ENCODE measurements around the gene SLC22A7. TPM values are rescaled to one million over a fixed set of nuclear protein-coding genes. Genes with fewer than 3 reads are reported as not detected.

Gene SLC22A7
- total RNA-seq, 1 donor from 2014 or later: not detected

DNA sequence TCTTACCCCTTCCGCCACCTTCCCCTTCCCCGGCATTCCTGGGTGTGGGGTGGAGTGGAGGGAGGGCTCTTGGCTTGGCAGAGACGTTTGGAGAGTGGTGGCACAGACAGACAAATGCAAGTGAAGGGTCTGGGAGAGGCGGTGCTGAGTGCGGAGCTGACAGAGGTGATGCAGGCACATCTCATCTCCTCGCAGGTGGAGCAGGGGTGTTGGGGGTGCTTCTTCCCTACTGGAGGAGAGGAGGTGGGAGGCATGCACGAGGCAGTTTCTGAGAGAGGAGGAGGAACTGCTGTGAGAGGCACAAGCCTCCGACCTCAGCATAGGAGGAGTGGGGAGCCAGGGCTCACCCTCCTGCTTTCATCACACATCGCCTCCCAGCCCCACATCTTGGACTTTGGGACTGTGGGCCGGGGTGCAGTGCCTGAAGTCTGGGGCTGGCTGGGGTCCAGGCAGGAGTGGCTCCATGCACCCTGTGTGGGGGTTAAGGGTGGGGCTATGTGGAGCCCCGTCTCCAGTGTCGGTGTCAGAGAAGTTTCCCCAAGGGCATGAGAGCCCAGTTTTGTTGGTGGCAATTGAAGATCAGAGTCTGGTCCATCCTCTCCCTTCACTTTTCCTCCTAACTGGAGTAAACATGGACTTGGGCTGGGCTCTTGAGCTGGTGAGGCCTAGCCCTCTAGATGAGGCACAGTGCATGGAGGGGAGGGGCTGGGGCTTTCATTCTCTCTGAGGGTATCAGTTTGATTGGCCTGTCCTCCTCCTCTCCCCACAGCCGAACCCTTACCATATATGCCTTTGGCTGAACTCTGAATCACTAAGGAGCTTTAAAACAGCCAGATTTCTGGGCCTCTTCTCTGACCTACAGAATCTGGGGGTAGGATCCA is 20.2 kb upstream of the SLC22A7 start:
- DNase-seq (no peak), ATAC-seq (ENCODE audit: poor library complexity) (peak; percentile 10)
- intact Hi-C loops (cut with DNase I): no loop called here

DNA sequence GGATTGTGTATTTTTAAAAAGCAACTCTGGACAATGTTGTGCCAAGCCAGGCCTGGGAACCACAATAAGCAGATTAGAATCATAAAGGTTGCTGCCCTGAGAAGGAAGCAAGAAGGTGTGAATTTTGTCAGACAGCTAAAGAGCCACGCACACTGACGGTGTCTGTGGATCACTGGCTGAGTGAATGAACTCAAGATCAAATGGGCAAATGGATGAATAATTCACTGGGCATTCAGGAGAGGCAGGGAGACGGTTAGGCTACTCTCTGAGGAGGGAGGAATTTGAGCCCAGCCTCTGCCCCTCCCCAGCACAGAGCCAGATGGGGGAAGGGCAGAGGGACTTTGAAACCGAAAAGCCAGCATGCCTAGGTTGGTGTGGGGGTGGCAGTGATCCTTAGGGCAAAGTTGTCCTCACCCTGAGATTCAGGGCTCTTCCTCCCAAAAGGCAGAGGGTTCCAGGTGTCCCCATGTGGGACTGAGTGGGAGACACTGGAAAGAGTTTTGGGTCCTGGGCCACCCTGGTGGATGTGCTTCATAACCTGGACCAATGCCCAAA is 19.5 kb upstream of the SLC22A7 start:
- peak; percentile 13 for ATAC-seq (ENCODE audit: poor library complexity)
- no peak for DNase-seq
- intact Hi-C loops (cut with DNase I): no loop called here

DNA sequence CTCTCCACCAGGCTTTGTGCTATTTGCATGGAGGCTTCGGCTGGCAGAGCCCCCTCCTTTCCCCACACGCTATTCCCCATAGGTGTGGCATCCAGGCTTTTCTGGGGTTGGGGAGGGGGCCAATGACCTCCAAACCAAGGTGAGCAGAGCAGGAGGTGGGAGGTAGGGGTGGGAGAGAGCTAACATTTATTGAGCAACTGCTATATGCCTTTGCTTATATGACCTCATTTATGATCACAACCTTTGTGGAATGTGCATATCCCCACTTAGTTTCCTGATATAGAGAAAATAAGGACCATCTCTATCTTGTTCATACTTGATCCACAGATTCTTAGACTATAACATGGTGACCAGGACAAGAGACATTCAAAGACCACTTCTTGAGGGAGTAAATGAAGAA is 17.8 kb upstream of the SLC22A7 start:
- intact Hi-C loops (cut with DNase I): no loop called here
- ATAC-seq (ENCODE audit: poor library complexity): no peak
- no peak for DNase-seq

DNA sequence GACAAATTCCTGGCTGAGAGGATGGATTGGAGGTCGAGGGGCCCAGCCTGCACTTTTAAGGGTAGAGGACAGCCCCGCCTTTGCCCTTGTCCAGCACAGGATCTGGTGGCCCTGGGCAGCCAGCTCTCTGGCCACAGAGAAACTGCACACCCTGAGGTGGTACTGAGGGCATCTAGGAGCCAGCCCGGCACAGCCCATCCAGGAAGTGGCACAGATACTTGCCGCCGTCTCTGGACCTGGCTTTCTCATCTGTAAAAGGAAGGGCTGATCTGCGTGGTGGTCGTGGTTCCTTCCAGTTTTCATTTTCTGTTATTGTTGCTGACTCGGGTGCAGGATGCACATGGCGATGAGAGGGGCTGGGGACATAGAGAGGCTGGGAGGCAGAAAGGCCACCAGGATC is 16.0 kb upstream of the SLC22A7 start:
- DNase-seq (no peak), ATAC-seq (ENCODE audit: poor library complexity) (no peak)
- intact Hi-C loops (cut with DNase I): no loop called here

DNA sequence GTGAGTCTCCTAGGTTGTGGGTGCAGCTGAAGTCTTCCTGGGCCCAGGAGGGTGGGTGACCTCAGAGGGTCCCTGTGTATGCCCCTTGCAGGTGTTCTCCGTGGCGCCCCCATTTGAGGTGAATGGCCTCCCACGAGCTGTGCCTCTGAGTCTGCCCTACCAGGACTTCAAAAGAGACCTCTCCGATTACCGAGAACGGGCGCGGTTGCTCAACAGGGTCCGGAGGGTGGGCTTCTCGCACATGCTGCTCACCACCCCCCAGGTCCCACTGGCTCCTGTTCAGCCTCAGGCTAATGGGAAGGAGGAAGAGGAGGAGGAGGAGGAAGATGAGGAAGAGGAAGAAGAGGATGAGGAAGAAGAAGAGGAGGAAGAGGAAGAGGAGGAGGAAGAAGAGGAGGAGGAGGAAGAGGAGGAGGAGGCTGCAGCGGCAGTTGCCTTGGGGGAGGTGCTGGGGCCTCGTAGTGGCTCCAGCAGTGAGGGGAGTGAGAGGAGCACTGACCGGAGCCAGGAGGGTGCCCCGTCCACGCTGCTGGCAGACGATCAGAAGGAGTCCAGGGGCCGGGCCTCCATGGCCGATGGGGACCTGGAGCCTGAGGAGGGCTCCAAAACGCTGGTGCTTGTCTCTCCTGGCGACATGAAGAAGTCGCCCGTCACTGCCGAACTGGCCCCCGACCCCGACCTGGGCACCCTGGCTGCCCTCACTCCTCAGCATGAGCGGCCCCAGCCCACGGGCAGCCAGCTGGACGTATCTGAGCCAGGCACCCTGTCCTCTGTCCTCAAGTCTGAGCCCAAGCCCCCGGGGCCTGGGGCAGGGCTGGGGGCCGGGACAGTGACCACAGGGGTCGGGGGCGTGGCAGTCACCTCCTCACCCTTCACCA is 15.2 kb upstream of the SLC22A7 start:
- DNase-seq: no peak
- intact Hi-C loops (cut with DNase I): no loop called here
- ATAC-seq (ENCODE audit: poor library complexity): no peak

DNA sequence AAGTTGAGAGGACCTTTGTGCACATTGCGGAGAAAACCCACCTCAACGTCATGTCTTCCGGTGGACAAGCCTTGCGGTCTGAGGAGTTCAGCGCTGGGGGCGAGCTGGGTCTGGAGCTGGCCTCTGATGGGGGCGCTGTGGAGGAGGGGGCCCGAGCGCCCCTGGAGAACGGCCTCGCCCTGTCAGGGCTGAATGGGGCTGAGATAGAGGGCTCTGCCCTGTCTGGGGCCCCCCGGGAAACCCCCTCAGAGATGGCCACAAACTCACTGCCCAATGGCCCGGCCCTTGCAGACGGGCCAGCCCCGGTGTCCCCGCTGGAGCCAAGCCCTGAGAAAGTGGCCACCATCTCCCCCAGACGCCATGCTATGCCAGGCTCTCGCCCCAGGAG is 14.6 kb upstream of the SLC22A7 start:
- DNase-seq (no peak), ATAC-seq (ENCODE audit: poor library complexity) (no peak)
- intact Hi-C loops (cut with DNase I): no loop called here

DNA sequence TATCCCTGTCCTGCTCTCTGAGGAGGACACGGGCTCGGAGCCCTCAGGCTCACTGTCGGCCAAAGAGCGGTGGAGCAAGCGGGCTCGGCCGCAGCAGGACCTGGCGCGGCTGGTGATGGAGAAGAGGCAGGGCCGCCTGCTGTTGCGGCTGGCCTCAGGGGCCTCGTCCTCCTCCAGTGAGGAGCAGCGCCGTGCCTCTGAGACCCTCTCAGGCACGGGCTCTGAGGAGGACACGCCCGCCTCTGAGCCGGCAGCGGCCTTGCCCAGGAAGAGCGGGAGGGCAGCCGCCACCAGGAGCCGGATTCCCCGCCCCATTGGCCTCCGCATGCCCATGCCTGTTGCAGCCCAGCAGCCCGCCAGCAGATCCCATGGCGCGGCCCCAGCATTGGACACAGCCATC is 14.2 kb upstream of the SLC22A7 start:
- ATAC-seq (ENCODE audit: poor library complexity): no peak
- DNase-seq: no peak

DNA sequence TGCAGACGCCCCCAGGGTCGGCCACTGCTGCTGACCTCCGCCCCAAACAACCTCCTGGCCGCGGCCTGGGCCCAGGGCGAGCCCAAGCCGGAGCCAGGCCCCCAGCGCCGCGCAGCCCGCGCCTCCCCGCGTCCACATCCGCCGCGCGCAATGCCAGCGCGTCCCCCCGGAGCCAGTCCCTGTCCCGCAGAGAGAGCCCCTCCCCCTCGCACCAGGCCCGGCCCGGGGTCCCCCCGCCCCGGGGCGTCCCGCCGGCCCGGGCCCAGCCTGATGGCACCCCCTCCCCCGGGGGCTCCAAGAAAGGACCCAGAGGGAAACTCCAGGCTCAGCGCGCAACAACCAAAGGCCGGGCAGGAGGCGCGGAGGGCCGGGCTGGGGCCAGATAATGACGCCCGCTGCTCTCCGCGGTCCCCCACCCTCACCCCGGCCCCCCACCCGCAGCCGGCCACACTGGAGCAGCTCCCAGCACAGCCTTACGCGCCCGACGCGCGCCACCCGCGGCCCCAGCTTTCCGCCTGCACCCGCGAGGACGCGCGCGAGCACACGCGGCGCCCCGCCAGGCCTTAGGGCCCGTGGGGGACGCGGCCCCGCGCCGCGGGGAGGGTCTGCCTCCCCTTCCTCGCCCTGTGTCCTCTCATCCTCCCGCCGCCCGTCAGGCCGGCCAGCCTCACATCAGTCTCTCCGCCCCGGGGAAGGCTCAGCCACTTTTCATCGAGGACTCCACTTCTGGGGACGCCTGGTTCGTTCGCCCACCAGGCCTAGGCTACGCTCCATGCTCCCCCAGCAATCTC is 12.9 kb upstream of the SLC22A7 start:
- ATAC-seq (ENCODE audit: poor library complexity) (peak; percentile 30), DNase-seq (no peak)
- intact Hi-C loops (cut with DNase I): no loop called here

More for the DNA sequence above, 14.2 kb upstream of the SLC22A7 start:
- intact Hi-C loops (cut with DNase I): no loop called here

DNA sequence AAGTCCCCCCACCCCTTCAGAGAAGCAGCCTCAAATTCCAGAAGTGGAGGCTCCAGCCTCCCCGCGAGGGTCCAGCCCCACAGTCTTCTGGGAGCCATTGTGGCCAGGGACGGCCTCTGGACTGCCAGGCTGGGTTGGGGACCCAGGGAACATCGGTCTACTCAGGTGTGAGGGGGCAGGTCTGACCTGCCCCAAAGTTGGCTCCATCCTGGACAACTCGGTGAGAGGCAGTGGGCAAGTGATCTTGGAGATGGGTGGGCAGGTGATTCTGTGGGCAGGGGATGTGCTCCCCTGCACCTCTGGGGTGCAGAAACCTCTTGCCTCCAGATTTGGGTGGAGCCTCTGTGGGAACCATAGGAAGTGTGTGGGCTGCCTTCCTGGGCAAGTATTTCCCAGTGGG is 12.2 kb upstream of the SLC22A7 start:
- DNase-seq: no peak
- intact Hi-C loops (cut with DNase I): no loop called here
- no peak for ATAC-seq (ENCODE audit: poor library complexity)

DNA sequence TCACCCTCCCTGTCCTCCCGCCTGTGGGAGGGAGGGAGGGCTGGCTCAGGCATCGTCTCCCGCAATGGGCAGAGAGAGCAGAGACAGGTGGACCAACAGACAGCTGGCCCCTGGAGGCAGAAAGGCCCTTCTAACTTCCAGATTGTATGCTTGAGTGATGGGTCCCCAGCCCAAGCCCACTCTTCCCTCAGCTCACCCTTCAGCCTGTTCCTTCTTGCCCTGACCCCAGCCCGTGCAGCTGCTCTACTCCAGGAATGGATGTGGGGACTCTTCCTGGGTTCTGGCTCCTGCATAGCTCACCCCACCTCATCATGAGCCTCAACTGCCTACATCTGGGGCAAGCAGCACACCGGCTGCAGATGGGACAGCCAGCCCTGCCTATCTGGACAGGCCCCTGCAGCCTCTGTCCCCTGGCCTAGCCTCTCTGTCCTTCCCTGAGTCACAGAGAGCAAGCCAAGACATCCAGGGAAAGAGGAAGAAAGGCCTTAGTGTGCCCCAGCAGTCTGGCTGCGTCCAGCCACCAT is 11.5 kb upstream of the SLC22A7 start:
- intact Hi-C loops (cut with DNase I): no loop called here
- DNase-seq (no peak), ATAC-seq (ENCODE audit: poor library complexity) (no peak)

DNA sequence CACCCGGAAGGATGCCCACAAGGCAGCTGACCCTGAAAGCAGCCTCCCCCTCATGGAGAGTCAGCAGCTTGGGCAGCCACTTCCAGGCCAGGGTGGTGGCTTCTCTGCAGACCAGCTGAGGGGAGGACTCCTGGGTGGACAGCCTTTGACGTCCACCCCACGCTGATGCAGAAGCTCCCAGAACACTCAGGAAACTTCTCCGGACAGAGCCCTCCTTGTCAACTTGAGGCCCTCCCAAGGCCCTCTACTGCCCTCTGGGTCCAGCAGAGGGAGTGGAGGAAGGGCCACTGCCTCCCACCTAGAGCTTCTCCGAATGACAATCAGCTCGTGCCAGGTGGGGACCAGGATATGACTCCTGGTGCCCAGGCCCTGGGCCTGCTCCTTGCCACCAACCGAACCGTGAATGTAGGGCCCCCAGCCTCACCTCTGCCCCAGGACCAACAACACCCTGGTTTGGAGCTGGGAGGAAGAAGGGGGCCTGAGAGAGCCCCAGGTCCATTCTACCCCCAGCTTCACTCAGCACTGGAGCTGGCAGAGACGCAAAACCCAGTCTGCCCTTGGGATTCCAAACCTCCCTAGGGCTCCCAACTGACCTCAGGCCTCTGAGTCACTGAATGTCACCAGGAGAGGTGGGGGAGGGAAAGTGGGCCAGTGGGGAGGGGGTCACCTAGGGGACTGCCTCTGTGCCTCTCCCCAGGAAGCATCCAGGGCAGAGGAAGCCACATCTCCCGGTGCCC is 10.9 kb upstream of the SLC22A7 start:
- no peak for DNase-seq
- intact Hi-C loops (cut with DNase I): no loop called here
- no peak for ATAC-seq (ENCODE audit: poor library complexity)

DNA sequence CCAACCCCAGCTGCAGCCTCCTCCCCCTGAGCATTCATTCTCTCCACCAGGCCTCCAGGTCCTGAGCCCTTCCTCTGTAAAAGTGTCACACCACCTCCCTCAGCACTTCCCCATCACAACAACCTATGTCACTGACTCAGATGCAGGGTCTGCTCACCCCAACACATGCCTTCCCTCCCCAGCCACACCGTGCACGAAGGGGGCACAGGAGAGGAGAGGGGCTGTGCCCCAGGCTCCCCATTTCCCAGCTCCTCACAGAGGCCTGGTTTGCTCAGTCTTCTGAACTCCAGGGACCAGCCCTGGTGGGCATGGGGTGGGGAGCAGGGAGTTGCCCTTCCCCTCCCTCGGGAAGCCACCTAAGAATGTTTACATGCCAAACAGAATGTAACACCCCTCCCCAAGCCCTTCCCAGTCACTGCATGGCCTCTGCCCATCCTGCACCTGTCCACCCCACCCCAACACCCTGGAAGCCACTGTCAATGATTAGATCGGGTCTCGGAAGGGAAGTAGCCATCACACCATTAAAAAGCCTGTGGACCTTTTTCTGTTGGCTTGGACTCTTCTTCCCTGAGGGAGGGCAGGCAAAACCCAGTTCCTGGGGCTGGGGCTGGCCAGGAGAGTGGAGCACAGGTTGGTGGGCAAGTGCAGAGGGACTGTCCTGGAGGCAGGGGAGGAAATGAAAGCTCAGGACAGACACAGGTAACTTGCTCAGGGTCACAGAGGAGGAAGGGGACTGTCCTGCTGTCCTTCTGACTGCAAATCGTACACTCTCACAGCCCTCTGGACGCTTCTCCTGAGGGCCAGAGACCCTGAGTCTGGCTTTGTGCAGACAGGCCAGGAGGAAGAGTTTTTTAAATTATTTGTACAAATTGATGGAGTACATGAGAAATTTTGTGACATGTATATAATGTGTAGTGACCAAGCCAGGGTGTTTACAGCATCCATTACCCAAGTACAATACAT is 10.1 kb upstream of the SLC22A7 start:
- ATAC-seq (ENCODE audit: poor library complexity) (no peak), DNase-seq (no peak)
- intact Hi-C loops (cut with DNase I): no loop called here

DNA sequence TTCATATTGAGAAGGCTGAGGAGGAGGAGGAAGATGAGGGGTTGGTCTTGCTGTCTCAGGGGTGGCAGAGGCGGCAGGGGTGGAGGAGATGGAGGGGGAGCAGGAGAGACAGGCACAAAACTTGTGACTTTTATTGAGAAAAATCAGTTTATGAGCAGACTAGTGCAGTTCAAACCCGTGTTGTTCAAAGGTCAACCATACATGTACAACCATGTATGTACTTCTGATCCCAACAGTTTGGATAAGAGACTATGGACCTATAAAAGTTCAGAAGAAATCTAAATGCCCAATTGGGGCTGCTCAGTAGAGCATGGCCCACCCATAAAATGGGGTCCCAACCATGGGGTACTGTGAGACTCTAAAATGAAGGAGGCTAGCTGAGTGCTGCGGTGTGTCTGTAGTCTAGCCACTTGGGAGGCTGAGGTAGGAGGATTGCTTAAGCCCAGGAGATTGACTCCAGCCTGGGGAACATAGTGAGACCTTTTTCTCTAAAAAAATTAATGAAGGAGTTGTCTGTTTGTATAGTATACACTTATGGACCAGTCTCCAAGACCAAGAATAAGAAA is 7.6 kb upstream of the SLC22A7 start:
- no peak for ATAC-seq (ENCODE audit: poor library complexity)
- intact Hi-C loops (cut with DNase I): no loop called here
- no peak for DNase-seq

DNA sequence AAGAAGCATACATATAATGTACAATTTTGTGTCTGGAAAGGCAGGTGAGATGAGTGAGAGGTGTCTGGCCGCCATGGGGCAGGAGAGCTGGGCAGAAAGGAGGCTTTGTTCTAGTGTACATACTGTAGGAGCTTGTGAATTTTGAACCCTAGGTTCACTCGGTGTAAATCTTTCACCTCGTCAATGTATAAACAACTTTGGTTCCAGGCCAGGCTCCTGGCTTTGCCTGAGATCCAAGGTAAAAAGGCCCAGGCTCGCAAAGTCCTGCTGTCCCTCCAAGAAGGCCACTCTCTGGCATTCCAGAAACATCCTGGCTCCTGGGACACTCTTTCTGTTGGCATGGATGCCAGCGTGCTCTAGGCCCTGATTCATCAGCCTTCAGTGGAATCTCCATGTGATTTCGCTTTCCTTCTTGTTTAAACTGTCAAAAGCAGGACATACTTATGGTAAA is 7.1 kb upstream of the SLC22A7 start:
- ATAC-seq (ENCODE audit: poor library complexity): no peak
- intact Hi-C loops (cut with DNase I): no loop called here
- no peak for DNase-seq

DNA sequence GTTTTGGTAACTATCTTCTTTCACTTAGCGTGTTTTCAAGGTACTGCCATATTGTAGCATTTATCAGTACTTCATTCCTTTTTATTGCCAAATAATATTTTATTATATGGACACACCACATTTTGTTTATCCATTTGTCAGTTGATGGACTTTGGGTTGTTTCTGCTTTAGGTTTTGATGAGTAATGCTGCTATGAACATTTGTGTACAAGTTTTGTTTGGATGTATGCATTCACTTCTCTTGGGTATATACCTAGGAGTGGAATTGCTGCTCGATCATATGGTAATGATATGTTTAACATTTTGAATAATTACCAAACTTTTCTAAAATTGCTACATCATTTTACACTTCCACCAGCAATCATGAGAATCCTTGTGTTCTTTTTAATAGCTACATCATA is 6.4 kb upstream of the SLC22A7 start:
- no peak for ATAC-seq (ENCODE audit: poor library complexity)
- intact Hi-C loops (cut with DNase I): no loop called here
- no peak for DNase-seq

DNA sequence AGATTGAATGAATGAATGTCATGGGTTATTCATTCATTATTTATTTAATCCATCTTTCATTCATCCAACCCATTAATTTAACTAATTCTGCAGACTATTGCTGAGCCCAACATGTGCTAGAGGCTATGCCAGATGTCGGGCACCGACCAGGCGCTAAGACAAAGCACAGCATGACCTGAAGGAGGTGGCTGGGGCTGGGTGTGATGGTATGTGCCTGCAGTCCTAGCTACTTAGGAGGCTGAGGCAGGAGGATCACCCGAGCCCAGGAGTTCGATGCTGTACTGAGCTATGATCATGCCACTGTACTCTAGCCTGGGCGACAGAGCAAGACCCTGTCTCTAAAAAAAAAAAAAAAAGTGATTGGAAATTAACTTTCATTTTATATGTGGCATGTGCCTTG is 5.7 kb upstream of the SLC22A7 start:
- intact Hi-C loops (cut with DNase I): no loop called here
- ATAC-seq (ENCODE audit: poor library complexity): no peak
- no peak for DNase-seq

All from Right ventricle myocardium superior (tissue), 1 donor.